Left ventricle myocardium inferior (tissue), 1 donor: ENCODE results near the gene VKORC1. TPM values are rescaled to one million over a fixed set of nuclear protein-coding genes. Genes with fewer than 3 reads are reported as not detected.

Source experiments
- DNase-seq: peaks from one replicate; pipeline ENCODE4 v3.0.0-alpha.2; 2020
- H3K27ac ChIP-seq: fragments of 200-600 bp; replicated peaks from 2 replicates; pipeline ENCODE4 v1.8.0; 2021
- H3K27me3 ChIP-seq: fragments of 200-600 bp; 2 replicates; pipeline ENCODE4 v1.8.0; 2021; ENCODE audit warnings: low read depth
- H3K36me3 ChIP-seq: fragments of 200-600 bp; 2 replicates; pipeline ENCODE4 v1.8.0; 2021
- H3K4me1 ChIP-seq: fragments of 200-600 bp; 2 replicates; pipeline ENCODE4 v1.8.0; 2021
- H3K4me3 ChIP-seq: fragments of 200-600 bp; 2 replicates; pipeline ENCODE4 v1.8.0; 2021; ENCODE audit warnings: mild to moderate bottlenecking, moderate library complexity
- H3K9me3 ChIP-seq: fragments of 200-600 bp; replicated peaks from 2 replicates; pipeline ENCODE4 v1.8.0; 2021
- CTCF ChIP-seq: fragments of 200-600 bp; IDR thresholded peaks from 2 replicates; pipeline ENCODE4 v1.8.0; 2021; ENCODE audit warnings: antibody characterized with exemption, mild to moderate bottlenecking, borderline replicate concordance
- intact Hi-C: fragments of 100-400 bp; cut with micrococcal nuclease; formaldehyde crosslinking; loops from one replicate; pipeline ENCODE4 v1.11.0; 2022
- total RNA-seq: library from RNA; stranded (reverse); fragmentation: NEBNext Ultra II Directional; extraction: Animal tissue kit (Norgen Biotek cat#: 25700); gene quantifications from one replicate; pipeline ENCODE4 v1.2.1, GENCODE V29; 2021
- donor health status: DM: no; HTN: yes; CAD: no; lungs with severe emphysema.

The VKORC1 gene
- total RNA-seq, 1 donor from 2014 or later, result 39.5 TPM

GRCh38 chr16:31134625-31135534 lies 40.3 kb upstream of the VKORC1 start:
- no peak for TF ChIP-seq CTCF
- no peak for DNase-seq
- no peaks in the 10 kb centered on the region for H3K27me3 ChIP-seq
- H3K27ac ChIP-seq, result no peak overlapping the region
- peaks cover 35% of the 10 kb centered on the region for H3K4me1 ChIP-seq
- intact Hi-C loops, result no loop called here
- H3K4me3 ChIP-seq, result no peak overlapping the region
- peaks cover 35% of the 10 kb centered on the region for H3K36me3 ChIP-seq
- H3K9me3 ChIP-seq, result no peaks in the 10 kb centered on the region

GRCh38 chr16:31134091-31134571 lies 39.5 kb upstream of the VKORC1 start:
- no peaks in the 10 kb centered on the region for H3K9me3 ChIP-seq
- H3K4me1 ChIP-seq, result peaks cover 40% of the 10 kb centered on the region
- H3K27ac ChIP-seq, result no peak overlapping the region
- TF ChIP-seq CTCF, result no peak
- H3K4me3 ChIP-seq, result no peak overlapping the region
- DNase-seq, result no peak
- H3K36me3 ChIP-seq, result peaks cover 43% of the 10 kb centered on the region
- intact Hi-C loops, result no loop called here
- H3K27me3 ChIP-seq, result no peaks in the 10 kb centered on the region

DNA sequence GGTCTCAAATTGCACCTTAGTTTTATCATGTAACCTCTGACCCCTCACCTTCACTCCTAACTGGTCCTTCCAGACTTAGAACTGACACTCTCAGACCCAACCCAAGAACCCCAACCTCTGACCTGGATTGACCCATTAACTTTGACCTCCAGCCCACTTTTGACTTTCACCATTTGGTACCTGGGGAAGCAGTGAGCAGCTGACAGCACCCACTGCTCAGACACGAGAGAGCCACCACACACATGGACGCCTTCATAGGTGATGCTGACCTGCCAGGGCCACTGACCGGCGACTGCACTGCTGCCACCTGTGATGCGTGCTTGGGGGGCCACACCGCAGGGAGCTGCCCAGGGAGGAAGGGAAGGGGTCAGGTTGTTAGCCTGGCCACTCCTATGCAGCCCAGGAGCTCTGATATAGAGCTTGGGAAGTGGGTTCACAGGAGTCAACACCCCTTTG lies 38.5 kb upstream of the VKORC1 start:
- H3K9me3 ChIP-seq, result no peaks in the 10 kb centered on the region
- intact Hi-C loops, result no loop called here
- no peak overlapping the region for H3K27ac ChIP-seq
- H3K4me3 ChIP-seq, result no peak overlapping the region
- TF ChIP-seq CTCF, result no peak
- DNase-seq, result no peak
- H3K27me3 ChIP-seq, result no peaks in the 10 kb centered on the region
- H3K36me3 ChIP-seq, result peaks cover 48% of the 10 kb centered on the region
- H3K4me1 ChIP-seq, result peaks cover 40% of the 10 kb centered on the region

GRCh38 chr16:31132303-31132979 lies 37.8 kb upstream of the VKORC1 start:
- H3K9me3 ChIP-seq, result no peaks in the 10 kb centered on the region
- H3K36me3 ChIP-seq, result peaks cover 55% of the 10 kb centered on the region
- intact Hi-C loops, result no loop called here
- no peak overlapping the region for H3K4me3 ChIP-seq
- DNase-seq, result no peak
- H3K27ac ChIP-seq, result no peak overlapping the region
- TF ChIP-seq CTCF, result no peak
- peaks cover 40% of the 10 kb centered on the region for H3K4me1 ChIP-seq
- H3K27me3 ChIP-seq, result no peaks in the 10 kb centered on the region

DNA sequence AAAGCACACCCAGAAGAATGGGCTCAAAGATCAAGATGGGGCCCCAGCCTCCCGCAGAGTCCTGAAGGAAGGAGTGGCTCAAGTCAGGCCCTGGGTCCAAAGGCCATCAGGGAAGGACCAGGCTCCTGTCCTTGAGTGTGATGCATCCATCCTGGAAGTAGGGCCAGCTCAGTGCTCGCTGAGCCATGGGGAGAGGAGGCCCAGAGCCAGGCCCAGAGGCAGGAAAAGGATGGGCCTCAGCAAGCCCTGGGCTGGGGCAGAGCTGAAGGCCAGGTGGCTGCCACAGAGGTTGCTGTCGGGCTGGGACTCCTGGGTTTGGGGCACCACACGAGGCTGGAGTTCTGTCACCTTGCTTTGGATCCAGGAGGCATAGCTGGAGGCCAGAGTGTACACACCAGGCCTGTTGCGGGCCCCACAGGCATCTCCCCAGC lies 37.3 kb upstream of the VKORC1 start:
- Histone ChIP-seq H3K27me3 (no peaks in the 10 kb centered on the region), H3K4me3 (no peak overlapping the region), H3K27ac (no peak overlapping the region), H3K9me3 (no peaks in the 10 kb centered on the region), H3K36me3 (peaks cover 61% of the 10 kb centered on the region), H3K4me1 (peaks cover 40% of the 10 kb centered on the region)
- intact Hi-C loops, result no loop called here
- no peak for DNase-seq
- no peak for TF ChIP-seq CTCF
